NCI-H446 treated with DMSO at 0.1 percent for 48 hours (cell line): ENCODE results near the gene DNAJC6.
"Not testable (repeated sequence)": the region's sequence is repeated elsewhere in the genome, so short reads cannot be mapped to it uniquely, and the experiment has no call there.

ENCODE experiments used
- DNase-seq: peaks from one replicate; lab custom pipeline; 2025; lab: John Stamatoyannopoulos, UW

DNAJC6 gene

DNA sequence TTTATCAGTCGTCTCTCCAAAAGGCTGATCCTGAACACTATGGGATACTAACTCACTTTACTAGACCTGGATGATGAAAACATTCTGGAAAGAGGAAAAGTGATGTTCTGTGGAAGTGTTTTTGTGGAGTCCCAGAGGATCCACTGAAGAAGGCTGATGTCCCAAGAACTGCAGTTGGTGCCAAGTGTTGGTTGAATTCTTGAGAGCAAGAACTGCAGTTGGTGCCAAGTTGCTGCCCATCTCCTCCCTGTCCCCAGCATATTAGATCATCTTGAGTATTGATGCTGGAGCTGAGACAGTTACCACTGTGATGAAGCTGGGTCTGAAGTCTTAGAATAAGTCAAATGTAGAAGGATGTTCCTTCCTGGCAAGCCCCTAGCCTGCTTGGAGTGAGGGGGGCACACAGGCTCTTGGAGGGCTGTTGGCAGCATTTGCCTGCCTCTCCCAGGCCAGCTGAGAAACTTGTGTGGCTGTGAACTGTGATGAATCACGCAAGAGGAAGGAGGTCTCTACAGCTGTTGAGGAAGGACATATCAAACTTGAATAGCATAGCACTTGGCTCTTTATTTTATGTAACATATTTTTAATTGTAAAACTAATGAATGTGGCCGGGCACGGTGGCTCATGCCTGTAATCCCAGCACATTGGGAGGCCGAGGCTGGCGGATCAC is 48.1 kb downstream of the DNAJC6 start:
- peak; percentile 10 for DNase-seq

DNA sequence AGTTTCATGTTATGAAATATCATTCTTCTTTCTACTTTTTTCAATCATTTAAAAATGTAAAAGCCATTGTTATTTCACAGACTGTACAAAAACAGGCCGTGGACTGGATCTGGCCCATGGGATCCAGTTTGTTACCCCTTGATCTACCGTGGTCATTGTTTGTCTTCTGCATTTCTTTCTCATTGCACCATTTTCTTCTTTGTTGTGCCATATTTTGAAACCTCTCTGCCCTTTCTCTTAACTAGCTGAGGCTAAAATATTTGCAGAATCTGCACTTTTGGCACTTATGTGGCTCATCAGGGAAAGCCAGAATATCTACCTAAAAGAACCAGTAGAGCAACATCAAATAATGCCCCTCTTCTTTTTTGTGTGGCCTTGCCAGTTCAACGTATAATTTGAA is 50.5 kb downstream of the DNAJC6 start:
- DNase-seq, result no peak

- DNase-seq, result no peak
Measured at GRCh38 chr1:65360648-65361047, 51.3 kb downstream of the DNAJC6 start.

GRCh38 chr1:65362545-65362944 is 53.2 kb downstream of the DNAJC6 start:
- DNase-seq, result no peak

DNA sequence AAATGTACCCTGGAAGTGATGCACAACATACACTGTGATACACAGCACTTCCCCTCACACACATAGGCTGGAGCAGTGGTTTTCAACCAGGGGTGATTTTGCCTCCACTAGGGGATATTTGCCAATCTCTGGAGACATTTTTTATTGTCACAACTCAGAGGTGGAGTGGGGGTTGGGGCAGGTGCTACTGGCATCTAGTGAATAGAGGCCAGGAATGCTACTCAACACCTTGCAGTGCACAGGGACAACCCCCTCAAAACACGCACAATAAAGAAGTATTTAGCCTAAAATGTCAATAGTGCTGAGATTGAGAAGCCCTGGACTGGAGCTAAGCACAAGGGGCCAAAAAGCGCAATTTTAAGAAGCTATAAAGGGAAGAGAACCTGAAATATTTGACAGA is 54.1 kb downstream of the DNAJC6 start:
- no peak for DNase-seq

DNA sequence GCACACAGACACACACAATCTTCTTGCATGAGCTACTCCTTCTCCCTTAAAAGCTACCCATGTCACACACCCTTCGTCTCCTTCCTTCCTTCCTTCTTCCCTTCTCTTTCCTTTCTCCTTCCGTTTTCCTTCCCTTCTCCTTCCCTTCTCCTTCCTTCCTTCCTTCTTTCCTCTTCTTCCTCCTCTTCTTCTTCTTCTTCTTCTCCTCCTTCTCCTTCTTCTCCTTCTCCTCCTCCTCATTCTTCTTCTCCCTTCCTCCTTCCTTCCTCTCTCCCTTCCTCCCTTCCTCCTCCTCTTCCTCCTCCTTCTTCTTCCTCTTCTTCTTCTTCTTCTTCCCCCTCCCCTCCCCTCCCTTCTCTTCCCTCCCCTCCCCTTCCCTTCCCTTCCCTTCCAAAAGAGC is 59.1 kb downstream of the DNAJC6 start:
- DNase-seq, result no peak

GRCh38 chr1:65371544-65371943 is 62.2 kb downstream of the DNAJC6 start:
- no peak for DNase-seq

DNA sequence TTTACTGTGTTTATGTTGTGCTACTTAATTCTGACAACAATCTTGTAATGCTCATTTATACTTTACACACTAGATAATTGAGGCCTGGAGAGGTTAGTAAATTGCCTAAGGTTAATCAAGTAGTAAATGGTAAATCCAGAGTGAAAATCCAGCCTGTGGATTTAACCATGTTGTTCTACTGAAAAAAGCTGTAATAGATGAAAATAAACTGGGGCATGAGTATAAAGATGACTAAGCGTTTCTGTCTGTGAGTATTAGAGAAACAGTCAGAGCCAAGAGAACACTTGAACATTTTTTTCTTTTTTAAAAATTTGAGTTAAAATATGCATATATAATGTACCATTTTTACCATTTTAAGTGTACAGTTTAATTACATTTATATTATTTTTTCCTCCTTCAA is 63.2 kb downstream of the DNAJC6 start:
- no peak for DNase-seq

GRCh38 chr1:65377496-65378246 is 68.3 kb downstream of the DNAJC6 start:
- no peak for DNase-seq

- DNase-seq, result no peak
Measured at GRCh38 chr1:65378247-65378946, 69.1 kb downstream of the DNAJC6 start.

GRCh38 chr1:65384426-65384825 is 75.1 kb downstream of the DNAJC6 start:
- not testable (repeated sequence) for DNase-seq

DNA sequence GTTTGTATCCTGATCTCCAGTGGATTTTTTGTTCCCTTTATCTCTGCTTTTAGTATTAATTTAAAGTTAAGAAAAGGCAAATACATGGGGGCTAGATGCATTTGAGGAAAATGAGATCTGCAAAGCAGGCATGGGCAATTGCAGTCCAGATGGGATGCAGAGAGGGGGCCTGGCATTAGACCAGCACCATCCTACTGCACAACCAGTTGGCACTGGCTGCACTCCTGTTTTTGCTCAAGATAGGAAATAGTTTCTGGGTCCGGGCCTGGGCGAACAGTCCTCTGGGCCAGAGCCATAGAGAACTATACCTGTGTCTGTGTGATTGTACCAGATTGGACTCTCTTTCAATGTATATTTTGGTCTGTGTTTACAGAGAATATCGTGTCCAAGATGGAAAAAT is 77.1 kb downstream of the DNAJC6 start:
- peak; percentile 66 for DNase-seq

- DNase-seq, result no peak
Measured at GRCh38 chr1:65387821-65388220, 78.5 kb downstream of the DNAJC6 start.

- no peak for DNase-seq
Measured at GRCh38 chr1:65388908-65389695, 79.8 kb downstream of the DNAJC6 start.

DNA sequence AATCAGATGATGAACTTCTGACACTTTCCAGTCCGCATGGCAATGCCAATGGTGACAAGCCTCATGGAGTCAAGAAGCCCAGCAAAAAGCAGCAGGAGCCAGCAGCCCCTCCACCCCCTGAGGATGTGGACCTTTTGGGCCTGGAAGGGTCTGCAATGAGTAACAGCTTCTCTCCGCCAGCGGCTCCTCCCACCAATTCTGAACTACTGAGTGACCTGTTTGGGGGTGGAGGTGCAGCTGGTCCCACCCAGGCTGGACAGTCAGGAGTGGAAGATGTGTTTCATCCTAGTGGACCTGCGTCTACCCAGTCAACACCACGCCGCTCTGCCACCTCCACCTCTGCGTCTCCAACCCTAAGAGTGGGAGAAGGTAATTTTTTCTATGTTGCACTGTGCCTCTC is 83.2 kb downstream of the DNAJC6 start:
- DNase-seq, result no peak

GRCh38 chr1:65393347-65393746 is 84.0 kb downstream of the DNAJC6 start:
- no peak for DNase-seq

- no peak for DNase-seq
Measured at GRCh38 chr1:65393928-65394327, 84.6 kb downstream of the DNAJC6 start.

GRCh38 chr1:65395887-65396612 is 86.7 kb downstream of the DNAJC6 start:
- DNase-seq, result no peak

- DNase-seq, result no peak
Measured at GRCh38 chr1:65398083-65398482, 88.7 kb downstream of the DNAJC6 start.

DNA sequence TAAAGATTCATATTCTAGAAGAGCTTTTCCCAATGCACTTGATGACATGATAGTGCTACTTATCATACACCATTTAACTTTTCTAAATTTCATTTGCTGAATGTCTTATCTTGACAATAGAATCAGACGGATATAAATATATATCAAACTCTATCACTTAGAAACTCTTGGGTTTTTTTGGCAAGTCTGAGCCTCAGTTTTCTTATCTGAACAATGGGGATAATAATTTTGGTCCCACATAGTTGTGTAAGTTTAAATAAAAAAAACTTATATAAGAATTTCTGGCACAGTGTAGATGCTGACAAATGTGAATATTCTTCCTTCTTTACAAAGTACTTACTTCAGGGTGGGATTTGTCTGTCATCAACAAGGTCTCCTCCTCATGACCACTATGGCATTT is 89.7 kb downstream of the DNAJC6 start:
- no peak for DNase-seq

GRCh38 chr1:65401612-65402011 is 92.3 kb downstream of the DNAJC6 start:
- no peak for DNase-seq

GRCh38 chr1:65404941-65405340 is 95.6 kb downstream of the DNAJC6 start:
- DNase-seq, result no peak
